Measurements from ENCODE around the gene DIAPH3. TPM values are rescaled to one million over a fixed set of nuclear protein-coding genes. Genes with fewer than 3 reads are reported as not detected.

Gene DIAPH3
- total RNA-seq, 1 donor from 2014 or later = 4.6 TPM

DNA sequence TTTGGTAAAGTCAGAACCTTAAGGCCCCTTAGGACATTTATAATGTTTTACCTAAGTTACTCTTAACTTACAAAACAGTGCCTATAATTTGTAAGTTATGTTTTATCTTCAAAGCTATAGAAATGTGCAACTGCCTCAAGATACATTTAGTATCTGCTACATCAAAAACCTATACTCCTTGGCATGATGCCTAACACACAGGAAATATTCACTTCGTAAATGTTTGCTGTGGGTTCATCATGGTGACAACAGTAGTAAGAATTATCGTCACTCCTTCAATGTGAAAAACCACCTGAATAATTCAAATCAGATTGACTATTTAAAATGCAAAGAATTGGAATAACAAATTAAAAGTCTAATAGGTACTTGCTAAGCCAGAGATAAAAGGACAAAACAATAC is 184.1 kb downstream of the DIAPH3 start:
- Histone ChIP-seq H3K4me3 (no peak overlapping the region), H3K9me3 (no peaks in the 10 kb centered on the region), H3K27ac (no peak overlapping the region), H3K27me3 (no peaks in the 10 kb centered on the region), H3K4me1 (no peaks in the 10 kb centered on the region), H3K36me3 (no peaks in the 10 kb centered on the region)
- DNase-seq (no peak), ATAC-seq (no peak)
- intact Hi-C loops (cut with DNase I) = no loop called here
- no peak for TF ChIP-seq CTCF (IDR thresholded peaks at IDR 0.05)

DNA sequence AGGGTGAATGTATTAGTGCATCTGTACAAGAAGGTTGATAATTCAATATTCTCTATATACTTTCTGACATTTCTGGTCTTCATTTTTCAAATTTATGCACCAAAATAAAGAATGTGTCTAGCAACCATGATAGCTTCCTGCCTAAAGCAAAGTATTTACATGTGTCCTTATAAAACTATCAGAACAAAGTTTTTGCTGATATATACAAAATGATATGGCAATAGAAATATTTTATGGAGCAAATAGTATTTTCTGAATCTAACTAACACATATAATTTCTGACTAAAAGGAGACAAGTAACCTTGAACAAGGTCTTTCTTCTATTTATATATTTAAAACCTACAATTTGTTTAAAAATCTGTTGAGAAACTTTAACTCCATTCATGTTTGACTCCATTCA is 184.9 kb downstream of the DIAPH3 start:
- DNase-seq = no peak
- Histone ChIP-seq H3K27ac (no peak overlapping the region), H3K4me3 (no peak overlapping the region), H3K9me3 (no peaks in the 10 kb centered on the region), H3K4me1 (no peaks in the 10 kb centered on the region), H3K27me3 (no peaks in the 10 kb centered on the region), H3K36me3 (no peaks in the 10 kb centered on the region)
- intact Hi-C loops (cut with DNase I) = no loop called here
- TF ChIP-seq CTCF (IDR thresholded peaks at IDR 0.05) = no peak
- ATAC-seq = no peak

GRCh38 chr13:59976856-59977255 is 186.9 kb downstream of the DIAPH3 start:
- no peak for ATAC-seq
- Histone ChIP-seq H3K4me3 (no peak overlapping the region), H3K27ac (no peak overlapping the region)

DNA sequence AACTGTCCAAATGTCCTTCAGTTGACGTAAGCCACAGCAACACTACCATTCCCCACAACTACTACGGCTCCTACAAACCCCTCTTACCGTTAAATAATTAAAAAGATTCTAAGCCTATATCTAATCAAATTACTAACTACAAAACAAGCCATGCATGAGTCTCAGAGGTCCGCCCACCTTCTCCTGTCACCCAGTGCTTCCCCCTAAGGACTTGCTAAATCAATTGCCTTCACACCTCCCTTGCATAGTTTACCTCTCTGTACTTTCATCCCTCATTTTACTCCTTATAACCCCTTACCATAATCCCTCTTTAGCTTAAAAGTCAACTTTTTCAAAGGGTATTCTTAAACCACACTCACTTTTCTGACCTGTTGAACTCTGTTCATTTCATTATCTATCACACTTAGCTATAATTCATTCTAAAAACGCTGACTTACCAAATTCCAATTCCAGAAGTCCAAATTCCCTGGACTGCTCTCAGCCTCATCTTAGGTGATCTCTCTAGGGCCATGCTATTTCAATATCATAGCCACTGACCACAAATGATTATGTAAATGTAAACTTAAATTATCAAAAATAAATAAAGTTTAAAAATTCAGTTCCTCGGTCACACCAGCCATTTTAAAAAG is 187.8 kb downstream of the DIAPH3 start:
- Histone ChIP-seq H3K4me1 (no peaks in the 10 kb centered on the region), H3K4me3 (no peak overlapping the region), H3K27me3 (no peaks in the 10 kb centered on the region), H3K36me3 (no peaks in the 10 kb centered on the region), H3K9me3 (no peaks in the 10 kb centered on the region), H3K27ac (no peak overlapping the region)
- no peak for DNase-seq
- intact Hi-C loops (cut with DNase I) = no loop called here
- ATAC-seq = no peak
- no peak for TF ChIP-seq CTCF (IDR thresholded peaks at IDR 0.05)

More at GRCh38 chr13:59976856-59977255, 186.9 kb downstream of the DIAPH3 start:
- no peak for TF ChIP-seq CTCF (IDR thresholded peaks at IDR 0.05)
- Histone ChIP-seq H3K27me3 (no peaks in the 10 kb centered on the region), H3K36me3 (no peaks in the 10 kb centered on the region), H3K4me1 (no peaks in the 10 kb centered on the region), H3K9me3 (no peaks in the 10 kb centered on the region)
- intact Hi-C loops (cut with DNase I) = no loop called here
- DNase-seq = no peak

GRCh38 chr13:59970847-59971246 is 192.9 kb downstream of the DIAPH3 start:
- ATAC-seq (no peak), DNase-seq (no peak)
- Histone ChIP-seq H3K4me1 (no peaks in the 10 kb centered on the region), H3K27ac (no peak overlapping the region), H3K27me3 (no peaks in the 10 kb centered on the region), H3K9me3 (no peaks in the 10 kb centered on the region), H3K36me3 (no peaks in the 10 kb centered on the region), H3K4me3 (no peak overlapping the region)
- TF ChIP-seq CTCF (IDR thresholded peaks at IDR 0.05) = no peak
- intact Hi-C loops (cut with DNase I) = no loop called here

- H3K27me3 ChIP-seq = no peaks in the 10 kb centered on the region
- intact Hi-C loops (cut with DNase I) = no loop called here
Measured at GRCh38 chr13:59963827-59964226, 199.9 kb downstream of the DIAPH3 start.

More at GRCh38 chr13:59963827-59964226, 199.9 kb downstream of the DIAPH3 start:
- no peaks in the 10 kb centered on the region for H3K9me3 ChIP-seq
- H3K4me1 ChIP-seq = no peaks in the 10 kb centered on the region
- H3K27ac ChIP-seq = no peak overlapping the region
- ATAC-seq (no peak), DNase-seq (no peak)
- no peak overlapping the region for H3K4me3 ChIP-seq
- no peaks in the 10 kb centered on the region for H3K36me3 ChIP-seq
- TF ChIP-seq CTCF (IDR thresholded peaks at IDR 0.05) = no peak

All from upper lobe of right lung (tissue), 1 donor.